K562 (cell line): Measurements from ENCODE around the gene CAPN5. TPM values are rescaled to one million over a fixed set of nuclear protein-coding genes. Genes with fewer than 3 reads are reported as not detected.

ENCODE experiments used
- ATAC-seq: fragments of 200-7000 bp; cut with Tn5 transposase; 3 replicates; pipeline ENCODE4 v1.9.1; 2020; ENCODE audit warnings: moderate library complexity
- BruUV-seq: library from RNA; stranded (reverse); fragments of 400-500 nt; replicated peaks from 2 replicates; lab custom pipeline; 2021; lab: Mats Ljungman, UMichigan
- CTCF ChIA-PET: fragments of 300-600 bp; formaldehyde crosslinking; extraction: SDS; loops from one replicate; lab custom pipeline; 2021; ENCODE audit warnings: low intra/inter-chr PET ratio; lab: Yijun Ruan, JAX
- POLR2A ChIA-PET: fragments of 300-600, 350-650 bp; sonication (Branson Sonifier 250); formaldehyde crosslinking; extraction: SDS; loops from one replicate; lab custom pipeline; 2021; ENCODE audit warnings: antibody characterized with exemption, inconsistent platforms; lab: Yijun Ruan, JAX
- DNase-seq, 4 experiments: peaks; one replicate each; pipeline versions ENCODE4 v3.0.0 to v3.0.0-alpha.2; 2011 to 2018; ENCODE audit warnings: low spot score in 3 of 4, mixed read lengths in 3 of 4; ENCODE audit errors: extremely low read depth in 1 of 4
- FAIRE-seq: peaks from 2 replicates; lab custom pipeline; 2011; peaks lifted over from hg19 to GRCh38; lab: Jason Lieb, UNC
- H2AFZ ChIP-seq: 2 replicates; pipeline ENCODE4 v1.6.0; 2011; ENCODE audit warnings: low read depth, low read length, control low read depth, inconsistent platforms
- H3K27ac ChIP-seq: fragments of 200-600 bp; 3 replicates; pipeline ENCODE4 v1.8.0; 2011; ENCODE audit warnings: low read depth, mild to moderate bottlenecking, control low read depth, inconsistent platforms, low read length, moderate library complexity, mixed read lengths; ENCODE audit errors: extremely low read depth
- H3K27me3 ChIP-seq, 2 experiments: fragments of 300-600 bp in 1 of 2; 2 replicates in 1 of 2; 3 replicates in 1 of 2; pipeline versions ENCODE4 v1.6.0 to v1.8.0; 2011; ENCODE audit warnings: inconsistent platforms in 2 of 2, low read length in 2 of 2, mild to moderate bottlenecking in 1 of 2, mixed read lengths in 1 of 2, moderate library complexity in 1 of 2; ENCODE audit not compliant: control insufficient read depth in 2 of 2, insufficient read depth in 2 of 2
- H3K36me3 ChIP-seq: fragments of 300-600 bp; 3 replicates; pipeline ENCODE4 v1.8.0; 2011; ENCODE audit warnings: mild to moderate bottlenecking, low read length, inconsistent platforms; ENCODE audit not compliant: control insufficient read depth, insufficient read depth
- H3K4me1 ChIP-seq, 2 experiments: fragments of 200-600 bp in 1 of 2; replicated peaks in 1 of 2; 2 replicates in 1 of 2; 3 replicates in 1 of 2; pipeline versions ENCODE4 v1.5.1 to v1.8.0; 2011; ENCODE audit warnings: inconsistent platforms in 2 of 2, low read length in 2 of 2, mild to moderate bottlenecking in 1 of 2, mixed read lengths in 1 of 2, moderate library complexity in 1 of 2; ENCODE audit not compliant: control insufficient read depth in 2 of 2, insufficient read depth in 2 of 2
- H3K4me2 ChIP-seq: 2 replicates; pipeline ENCODE4 v1.6.1; 2011; ENCODE audit warnings: low read length, control low read depth, inconsistent platforms, mixed read lengths; ENCODE audit not compliant: insufficient read depth
- H3K4me3 ChIP-seq: fragments of 200-600 bp; sonication (generic), shearing (Covaris generic); 2 replicates; pipeline ENCODE4 v1.5.1; 2016; ENCODE audit warnings: control low read depth, inconsistent platforms
- H3K79me2 ChIP-seq: fragments of 200-600 bp; 3 replicates; pipeline ENCODE4 v1.8.0; 2011; ENCODE audit warnings: low read length, inconsistent platforms; ENCODE audit not compliant: control insufficient read depth, insufficient read depth
- H3K9ac ChIP-seq, 2 experiments: 2 replicates each; pipeline versions ENCODE4 v1.6.0 to v1.6.1; 2011; ENCODE audit warnings: low read depth in 2 of 2, low read length in 2 of 2, control low read depth in 1 of 2, inconsistent platforms in 1 of 2, mild to moderate bottlenecking in 1 of 2, mixed read lengths in 1 of 2; ENCODE audit not compliant: insufficient read depth in 1 of 2
- H3K9me1 ChIP-seq: one replicate; pipeline ENCODE4 v1.6.0; 2011; ENCODE audit warnings: inconsistent platforms, mild to moderate bottlenecking, low read length, moderate library complexity; ENCODE audit not compliant: control insufficient read depth, insufficient read depth
- H3K9me3 ChIP-seq: replicated peaks from 2 replicates; pipeline ENCODE4 v1.5.1; 2011; ENCODE audit warnings: low read depth, low read length, inconsistent platforms; ENCODE audit not compliant: control insufficient read depth, insufficient read depth
- H4K20me1 ChIP-seq: replicated peaks from 2 replicates; pipeline ENCODE4 v1.6.1; 2011; ENCODE audit warnings: low read length, inconsistent platforms, mixed read lengths; ENCODE audit not compliant: control insufficient read depth, insufficient read depth
- ARNT ChIP-seq, 2 experiments: fragments of 450-650 bp; IDR thresholded peaks; 2 replicates each; pipeline ENCODE4 v1.6.1; 2016; ENCODE audit warnings: mild to moderate bottlenecking in 1 of 2
- CBX2 ChIP-seq: fragments of 200-600 bp; sonication (generic); IDR thresholded peaks from one replicate; pipeline ENCODE4 v1.6.1; 2012; ENCODE audit warnings: mild to moderate bottlenecking, low read length, inconsistent platforms; ENCODE audit not compliant: insufficient read depth, poor library complexity, severe bottlenecking
- ESRRB ChIP-seq: fragments of 250-450 bp; sonication (Bioruptor Pico); IDR thresholded peaks from 2 replicates; pipeline ENCODE4 v1.5.0; 2020; ENCODE audit warnings: mild to moderate bottlenecking, moderate library complexity, borderline replicate concordance
- FOXJ2 ChIP-seq: fragments of 200-800 bp; sonication (Bioruptor generic); IDR thresholded peaks from 2 replicates; pipeline ENCODE4 v1.6.1; 2016; ENCODE audit warnings: missing genetic modification characterization, missing compliant biosample characterization
- GTF2F1 ChIP-seq: IDR thresholded peaks from 2 replicates; pipeline ENCODE4 v1.6.1; 2011; ENCODE audit warnings: low read depth, low read length, improper control_type of control experiment
- HMG20B ChIP-seq: fragments of 250-450 bp; sonication (Bioruptor Pico); IDR thresholded peaks from 2 replicates; pipeline ENCODE4 v1.5.0; 2021; ENCODE audit warnings: mild to moderate bottlenecking
- NR2C1 ChIP-seq, 2 experiments: fragments of 450-650 bp; IDR thresholded peaks; 2 replicates each; pipeline ENCODE4 v1.6.1; 2017; ENCODE audit warnings: mild to moderate bottlenecking in 2 of 2, antibody characterized with exemption in 1 of 2, inconsistent platforms in 1 of 2, missing compliant biosample characterization in 1 of 2, missing genetic modification characterization in 1 of 2
- RNF2 ChIP-seq: sonication (generic); IDR thresholded peaks from 2 replicates; pipeline ENCODE4 v1.6.1; 2016
- RUNX1 ChIP-seq: sonication (generic); IDR thresholded peaks from 2 replicates; pipeline ENCODE4 v1.6.1; 2016; ENCODE audit warnings: antibody characterized with exemption, low read depth
- STAT6 ChIP-seq: sonication (generic); formaldehyde crosslinking; IDR thresholded peaks from 2 replicates; pipeline ENCODE4 v1.8.1; 2023; ENCODE audit warnings: mild to moderate bottlenecking, missing genetic modification reagents
- UBTF ChIP-seq, 2 experiments: IDR thresholded peaks; 2 replicates each; pipeline ENCODE4 v1.6.1; 2012; ENCODE audit warnings: improper control_type of control experiment in 2 of 2, low read depth in 2 of 2, low read length in 2 of 2, borderline replicate concordance in 1 of 2
- ZNF184 ChIP-seq: sonication (generic); formaldehyde crosslinking; IDR thresholded peaks from 2 replicates; pipeline ENCODE4 v1.5.0; 2020; ENCODE audit warnings: missing genetic modification reagents
- ZNF324 ChIP-seq: fragments of 250-450 bp; sonication (Bioruptor Pico); IDR thresholded peaks from 2 replicates; pipeline ENCODE4 v1.4.0; 2020; ENCODE audit warnings: mild to moderate bottlenecking
- ZNF444 ChIP-seq: fragments of 250-450 bp; sonication (Bioruptor Pico); IDR thresholded peaks from 2 replicates; pipeline ENCODE4 v1.4.0; 2020; ENCODE audit warnings: mild to moderate bottlenecking, moderate library complexity
- ZNF764 ChIP-seq: fragments of 250-450 bp; sonication (Bioruptor Pico); IDR thresholded peaks from 2 replicates; pipeline ENCODE4 v1.4.0; 2020; ENCODE audit warnings: low read depth, mild to moderate bottlenecking, moderate library complexity
- WGBS: fragments of 100-300 bp; shearing (Covaris generic); methylation state at CpG from one replicate; pipeline ENCODE4 v1.1.6; 2016; ENCODE audit warnings: low coverage, mixed read lengths; ENCODE audit not compliant: insufficient coverage; ENCODE audit errors: missing lambda C conversion rate; 5-methylcytosine and 5-hydroxymethylcytosine counted together
- in situ Hi-C: fragments of 300-500 bp; cut with MboI; formaldehyde crosslinking; loops from 4 replicates; pipeline ENCODE4 v1.15.0; 2018; ENCODE audit warnings: inconsistent platforms, mixed read lengths
- intact Hi-C: fragments of 100-400 bp; cut with micrococcal nuclease; formaldehyde crosslinking; loops from 2 replicates; pipeline ENCODE4 v1.14.2; 2022
- polyA plus RNA-seq, 8 experiments: library from polyadenylated mRNA; depleted of rRNA in 4 of 8; stranded (reverse) in 5 of 8; unstranded in 3 of 8; fragments of >200 nt; fragmentation: Nextera tagmentation in 2 of 8; fragmentation: Illumina TruSeq in 1 of 8; extraction: Ambion mirVana in 2 of 8; extraction: Trizol in 1 of 8; gene quantifications; 2 replicates each; pipeline versions ENCODE4 v1.2.1 to v1.2.3, GENCODE V29; 2011 to 2014; ENCODE audit warnings: inconsistent platforms in 1 of 8, missing spikeins in 1 of 8
- total RNA-seq, 7 experiments: library from RNA; depleted of rRNA in 6 of 7; stranded (reverse); fragments of >200 nt in 6 of 7; fragmentation: Illumina TruSeq in 2 of 7; extraction: Trizol in 2 of 7; gene quantifications; 2 replicates each; pipeline versions ENCODE4 v1.2.1 to v1.2.3, GENCODE V29; 2011 to 2021; ENCODE audit warnings: low replicate concordance in 1 of 7
- TF ChIP-seq, protein P1 (sequence below): fragments of 450-650 bp; formaldehyde crosslinking; IDR thresholded peaks from 2 replicates; pipeline ENCODE4 v1.4.0; 2020; ENCODE audit warnings: mild to moderate bottlenecking, mixed read lengths

Gene CAPN5
- total and polyA plus RNA-seq, 9 of the 15 experiments (the other 6 are each of a cell fraction or from before 2014, with no cell fraction given): 0.04 to 0.44 (median 0.14) TPM; not detected in 2

DNA sequence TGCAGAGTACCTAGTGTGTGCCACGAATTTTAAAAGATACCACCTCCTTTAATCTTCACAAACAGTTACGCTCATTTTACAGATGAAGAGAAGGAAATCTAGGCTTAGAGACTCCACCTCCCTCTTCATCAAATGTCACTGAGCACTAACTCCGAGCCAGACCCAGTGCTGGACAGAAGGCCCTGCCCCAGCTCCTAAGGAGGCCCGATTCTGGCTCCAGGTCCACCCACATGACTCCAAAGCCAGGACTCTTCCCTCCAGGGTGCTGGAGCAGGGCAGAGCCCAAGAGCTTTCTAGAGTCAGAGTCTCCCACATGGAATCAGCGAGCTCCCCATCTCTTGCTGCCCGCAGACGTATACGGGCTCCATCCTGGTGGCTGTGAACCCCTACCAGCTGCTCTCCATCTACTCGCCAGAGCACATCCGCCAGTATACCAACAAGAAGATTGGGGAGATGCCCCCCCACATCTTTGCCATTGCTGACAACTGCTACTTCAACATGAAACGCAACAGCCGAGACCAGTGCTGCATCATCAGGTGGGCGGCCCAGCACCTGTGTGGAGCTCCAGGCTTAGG, 88.9 kb downstream of the CAPN5 start:
- ChIA-PET POLR2A (interaction anchor here (0.8 kb wide), 2 partner anchors 11 to 343 kb away, joined by 3 read pairs; no protein-coding TSS in a partner anchor), CTCF (no interaction called here)
- H3K79me2 ChIP-seq: no peaks in the 10 kb centered on the region
- in situ Hi-C loops: no loop called here
- no peak overlapping the region for H3K27ac ChIP-seq
- H2AFZ ChIP-seq: no peak overlapping the region
- peaks cover 4% of the 10 kb centered on the region; the same call in 1 of the 2 replicates for H4K20me1 ChIP-seq
- BruUV-seq: no TSS peak
- FAIRE-seq (no peak), DNase-seq (no peak), ATAC-seq (no peak)
- H3K4me2 ChIP-seq: no peak overlapping the region
- no peaks in the 10 kb centered on the region for H3K9me3 ChIP-seq
- no peak overlapping the region for H3K9ac ChIP-seq
- H3K36me3 ChIP-seq: no peaks in the 10 kb centered on the region
- 1% methylated on average over 13 of the region's 13 CpGs for WGBS
- no peak overlapping the region for H3K4me3 ChIP-seq
- H3K4me1 ChIP-seq: peaks cover 0 to 5% of the 10 kb centered on the region in 2 experiments; a peak in 2 of 5 replicates
- intact Hi-C loops: no loop called here
- H3K9me1 ChIP-seq: no peaks in the 10 kb centered on the region
- H3K27me3 ChIP-seq: peaks cover 11 to 93% of the 10 kb centered on the region in 2 experiments; a peak in 4 of 5 replicates
- TF ChIP-seq ZNF444 (CRISPR knock-in tag): no peak
- no peak for TF ChIP-seq GTF2F1
- TF ChIP-seq RUNX1: no peak
- no peak for TF ChIP-seq HMG20B (CRISPR knock-in tag)
- TF ChIP-seq ZNF324 (CRISPR knock-in tag): no peak
- TF ChIP-seq UBTF (IDR thresholded peaks at IDR 0.05; ENCODE audit: borderline replicate concordance in 1 of 2, low read depth in 2 of 2, low read length in 2 of 2): no peak
- no peak for TF ChIP-seq ZNF764 (CRISPR knock-in tag)
- no peak for TF ChIP-seq NR2C1 (IDR thresholded peaks at IDR 0.05)
- no peak for TF ChIP-seq NR2C1 (tag; IDR thresholded peaks at IDR 0.05)
- no peak for TF ChIP-seq ESRRB (CRISPR knock-in tag)
- TF ChIP-seq FOXJ2 (tag): no peak
- no peak for TF ChIP-seq RNF2
- no peak for TF ChIP-seq STAT6
- no peak for TF ChIP-seq ARNT (IDR thresholded peaks at IDR 0.05)
- TF ChIP-seq CBX2: no peak
- TF ChIP-seq ZNF184 (CRISPR knock-in tag): no peak
- TF ChIP-seq, protein P1, sequence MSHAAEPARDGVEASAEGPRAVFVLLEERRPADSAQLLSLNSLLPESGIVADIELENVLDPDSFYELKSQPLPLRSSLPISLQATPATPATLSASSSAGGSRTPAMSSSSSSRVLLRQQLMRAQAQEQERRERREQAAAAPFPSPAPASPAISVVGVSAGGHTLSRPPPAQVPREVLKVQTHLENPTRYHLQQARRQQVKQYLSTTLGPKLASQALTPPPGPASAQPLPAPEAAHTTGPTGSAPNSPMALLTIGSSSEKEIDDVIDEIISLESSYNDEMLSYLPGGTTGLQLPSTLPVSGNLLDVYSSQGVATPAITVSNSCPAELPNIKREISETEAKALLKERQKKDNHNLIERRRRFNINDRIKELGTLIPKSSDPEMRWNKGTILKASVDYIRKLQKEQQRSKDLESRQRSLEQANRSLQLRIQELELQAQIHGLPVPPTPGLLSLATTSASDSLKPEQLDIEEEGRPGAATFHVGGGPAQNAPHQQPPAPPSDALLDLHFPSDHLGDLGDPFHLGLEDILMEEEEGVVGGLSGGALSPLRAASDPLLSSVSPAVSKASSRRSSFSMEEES: no peak
